Pancreas (tissue), 10 donors: ENCODE data around the gene NPHP4. TPM values are rescaled to one million over a fixed set of nuclear protein-coding genes. Genes with fewer than 3 reads are reported as not detected.

ENCODE experiments used
- ATAC-seq, 4 donors: fragments of 200-7000 bp; cut with Tn5 transposase; one replicate each; pipeline versions ENCODE4 v1.8.0 to v1.9.1; 2020; ENCODE audit warnings: mild to moderate bottlenecking in 4 of 4, moderate library complexity in 4 of 4
- DNase-seq, 6 donors: peaks; one replicate each; pipeline ENCODE4 v3.0.0-alpha.2; 2020
- FAIRE-seq: peaks from 2 replicates; lab custom pipeline; 2012; peaks lifted over from hg19 to GRCh38; lab: Jason Lieb, UNC
- H3K27ac ChIP-seq, 4 donors: fragments of 200-600 bp; sonication (generic); 1 replicate in 3 of 4; 2 replicates in 1 of 4; pipeline versions ENCODE4 v1.5.0 to v1.8.0; 2020
- H3K27me3 ChIP-seq, 4 donors: fragments of 200-600 bp; one replicate each; pipeline ENCODE4 v1.8.0; 2021
- H3K36me3 ChIP-seq, 3 donors: fragments of 200-600 bp; sonication (generic) in 1 of 3; one replicate each; pipeline versions ENCODE4 v1.5.0 to v1.8.0; 2020 to 2021
- H3K4me1 ChIP-seq, 3 donors: fragments of 200-600 bp; one replicate each; pipeline ENCODE4 v1.8.0; 2021
- H3K4me3 ChIP-seq, 4 donors: fragments of 200-600 bp; sonication (generic) in 2 of 4; one replicate each; pipeline versions ENCODE4 v1.5.0 to v1.8.0; 2020 to 2021
- H3K9me3 ChIP-seq, 4 donors: fragments of 200-600 bp; one replicate each; pipeline ENCODE4 v1.8.0; 2021
- CTCF ChIP-seq, 4 donors: fragments of 200-600 bp; sonication (generic) in 3 of 4; IDR thresholded peaks; one replicate each; pipeline versions ENCODE4 v1.5.0 to v1.8.0; 2021; ENCODE audit warnings: antibody characterized with exemption in 4 of 4
- WGBS, 2 donors: extraction: QIAGEN DNeasy Blood & Tissue Kit; methylation state at CpG; one replicate each; pipeline ENCODE4 v1.1.7; 2013; 5-methylcytosine and 5-hydroxymethylcytosine counted together
- intact Hi-C, 3 donors: fragments of 100-400 bp; cut with DNase I; formaldehyde crosslinking; loops; one replicate each; pipeline versions ENCODE4 v1.11.1 to v1.14.2; 2022
- polyA plus RNA-seq, 2 donors: library from polyadenylated mRNA; stranded (reverse); fragments of 200-250 nt; gene quantifications; one replicate each; pipeline ENCODE4 v1.2.3, GENCODE V29; 2013
- total RNA-seq, 6 donors: library from RNA; stranded (reverse); fragmentation: NEBNext Ultra II Directional in 4 of 6; extraction: Animal tissue kit (Norgen Biotek cat#: 25700) in 4 of 6; gene quantifications; one replicate each; pipeline versions ENCODE4 v1.2.1 to v1.2.4, GENCODE V29; 2021 to 2023
- donor health status: healthy with polysubstance abuse.
- donor health status: DM: no; HTN: no; CAD: no; lungs with moderate emphysema.
- donor health status: DM: no; HTN: no; CAD: no.
- donor health status: control.
- donor health status: control.
- donor health status: Bipolar disorder and iron deficiency.
- donor health status: DM: yes; HTN: yes; CAD: no.
- donor health status: DM: no; HTN: no; CAD: no.
- donor health status: DM: no; HTN: no; CAD: no.
- donor health status: DM: yes; HTN: yes; CAD: no.

NPHP4 gene
- total and polyA plus RNA-seq, 8 donors, result 4.0 to 9.7 (median 5.7) TPM

DNA sequence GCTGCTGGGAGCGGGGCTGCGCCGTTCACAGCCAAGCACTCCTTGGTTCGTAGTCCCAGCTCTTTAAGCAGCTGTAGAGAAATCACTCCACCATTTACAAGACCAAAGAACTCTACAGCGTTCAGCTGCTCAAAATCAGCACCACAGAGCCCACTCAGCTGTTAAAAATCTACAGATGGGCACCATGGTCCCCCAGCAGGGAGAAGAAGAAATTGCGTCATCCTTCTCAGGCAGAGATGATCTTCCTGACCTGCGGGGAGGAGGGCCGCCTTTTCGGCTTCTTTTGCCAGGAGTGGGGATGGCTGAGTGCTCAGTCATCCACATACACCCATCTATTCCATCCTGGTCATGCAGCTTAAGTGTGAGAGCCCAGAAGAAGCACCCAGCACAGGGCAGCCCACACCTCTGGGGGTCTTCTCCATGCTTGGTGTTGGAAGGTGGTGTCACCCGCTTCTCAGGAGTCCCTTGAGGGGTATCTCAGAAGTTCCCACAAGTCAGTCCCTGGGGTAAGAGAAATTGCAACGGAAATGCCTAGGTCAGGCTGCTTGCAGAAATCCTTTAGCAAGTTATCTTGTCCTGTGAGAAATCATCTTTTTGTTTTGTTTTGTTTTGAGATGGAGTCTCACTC is 163.8 kb downstream of the NPHP4 start:
- ATAC-seq, result no peak
- peaks cover 0 to 3% (median 0%) of the 10 kb centered on the region in 3 donors for H3K4me1 ChIP-seq
- no peaks in the 10 kb centered on the region for H3K36me3 ChIP-seq
- 70% methylated on average over 11 of the region's 11 CpGs for WGBS, 2 donors
- H3K27me3 ChIP-seq, result no peaks in the 10 kb centered on the region
- H3K4me3 ChIP-seq, result no peak overlapping the region
- intact Hi-C loops, result no loop called here
- H3K27ac ChIP-seq, result no peak overlapping the region
- DNase-seq, result peak in 1 of 6 donors; percentile 29
- TF ChIP-seq CTCF (IDR thresholded peaks at IDR 0.05), result no peak
- no peaks in the 10 kb centered on the region for H3K9me3 ChIP-seq
- FAIRE-seq, result no peak

GRCh38 chr1:5827516-5827915 is 164.7 kb downstream of the NPHP4 start:
- TF ChIP-seq CTCF (IDR thresholded peaks at IDR 0.05), result no peak
- ATAC-seq (no peak), DNase-seq (no peak), FAIRE-seq (no peak)
- Histone ChIP-seq H3K4me1 (peaks cover 0 to 3% (median 0%) of the 10 kb centered on the region in 3 donors), H3K4me3 (no peak overlapping the region), H3K27ac (no peak overlapping the region), H3K36me3 (no peaks in the 10 kb centered on the region), H3K9me3 (no peaks in the 10 kb centered on the region), H3K27me3 (no peaks in the 10 kb centered on the region)
- 61 to 70% methylated on average over 9 of the region's 9 CpGs for WGBS, 2 donors
- intact Hi-C loops, result no loop called here

DNA sequence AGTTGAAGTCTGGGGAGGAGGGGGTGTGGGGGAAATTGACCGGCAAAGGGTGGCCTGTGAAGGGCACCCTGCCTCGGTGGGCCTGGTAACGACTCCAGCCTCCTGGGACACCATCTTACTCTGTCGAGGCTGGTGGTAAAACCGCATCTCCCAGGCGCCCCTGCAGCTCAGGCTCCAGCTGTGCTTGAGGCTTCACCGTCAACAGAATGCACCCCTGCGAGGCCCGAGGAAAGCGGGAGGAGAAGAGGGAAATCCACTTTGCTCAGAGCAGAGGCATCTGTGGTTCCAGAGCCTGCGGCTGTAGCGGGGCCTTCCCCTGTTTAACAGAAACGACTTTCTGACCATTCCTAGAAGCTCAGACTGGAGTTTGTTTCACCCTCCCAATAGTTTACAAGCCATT is 165.6 kb downstream of the NPHP4 start:
- Histone ChIP-seq H3K27me3 (no peaks in the 10 kb centered on the region), H3K27ac (no peak overlapping the region), H3K4me3 (no peak overlapping the region), H3K4me1 (peaks cover 0 to under 1% (median 0%) of the 10 kb centered on the region in 3 donors), H3K36me3 (no peaks in the 10 kb centered on the region), H3K9me3 (no peaks in the 10 kb centered on the region)
- FAIRE-seq (no peak), DNase-seq (no peak), ATAC-seq (no peak)
- 46 to 48% methylated on average over 13 of the region's 13 CpGs for WGBS, 2 donors
- TF ChIP-seq CTCF (IDR thresholded peaks at IDR 0.05), result no peak
- intact Hi-C loops, result no loop called here

- no peak overlapping the region for H3K27ac ChIP-seq
- H3K9me3 ChIP-seq, result no peaks in the 10 kb centered on the region
- H3K4me1 ChIP-seq, result no peaks in the 10 kb centered on the region
- intact Hi-C loops, result no loop called here
- DNase-seq (no peak), FAIRE-seq (no peak), ATAC-seq (no peak)
- WGBS, 2 donors, result 80 to 86% methylated on average over 16 of the region's 16 CpGs
- H3K4me3 ChIP-seq, result no peak overlapping the region
- no peak for TF ChIP-seq CTCF (IDR thresholded peaks at IDR 0.05)
- H3K27me3 ChIP-seq, result no peaks in the 10 kb centered on the region
- no peaks in the 10 kb centered on the region for H3K36me3 ChIP-seq
These were observed 169.5 kb downstream of the NPHP4 start for GRCh38 chr1:5822726-5823125.

DNA sequence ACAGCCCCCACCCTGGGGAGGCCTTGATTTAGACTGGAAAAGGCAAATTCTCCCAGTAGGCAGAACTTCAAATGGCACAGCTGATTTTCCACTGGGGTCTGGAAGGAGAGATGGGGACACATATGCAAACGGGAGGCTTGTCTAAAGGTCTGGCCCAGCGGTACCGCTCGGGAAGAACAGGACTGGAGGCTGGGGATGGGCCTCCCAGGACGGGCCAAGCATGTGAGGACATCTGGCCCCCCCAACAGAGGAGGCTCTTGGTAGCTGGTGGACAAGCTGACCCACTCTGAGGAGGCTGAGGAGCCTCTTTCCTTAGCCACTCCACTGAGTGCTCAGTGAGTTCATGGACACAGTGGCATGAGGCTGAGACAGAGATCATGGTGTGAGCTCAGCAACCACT is 170.0 kb downstream of the NPHP4 start:
- TF ChIP-seq CTCF (IDR thresholded peaks at IDR 0.05), result no peak
- 42 to 76% methylated on average over 5 of the region's 5 CpGs for WGBS, 2 donors
- no peak for DNase-seq
- no peak overlapping the region for H3K27ac ChIP-seq
- no peak for FAIRE-seq
- H3K9me3 ChIP-seq, result no peaks in the 10 kb centered on the region
- H3K4me3 ChIP-seq, result no peak overlapping the region
- intact Hi-C loops, result no loop called here
- no peak for ATAC-seq
- no peaks in the 10 kb centered on the region for H3K4me1 ChIP-seq
- H3K36me3 ChIP-seq, result no peaks in the 10 kb centered on the region
- H3K27me3 ChIP-seq, result no peaks in the 10 kb centered on the region
